HepG2 (cell line): Measurements from ENCODE around the gene NEURL4. TPM values are rescaled to one million over a fixed set of nuclear protein-coding genes. Genes with fewer than 3 reads are reported as not detected.

ENCODE experiments used
- ATAC-seq: fragments of 200-7000 bp; cut with Tn5 transposase; 3 replicates; pipeline ENCODE4 v1.9.1; 2020; ENCODE audit warnings: mild to moderate bottlenecking, moderate library complexity
- BruUV-seq: library from RNA; stranded (reverse); fragments of 400-500 nt; replicated peaks from 2 replicates; lab custom pipeline; 2021; lab: Mats Ljungman, UMichigan
- CTCF ChIA-PET: fragments of 300-600 bp; formaldehyde crosslinking; extraction: SDS; loops from one replicate; lab custom pipeline; 2021; ENCODE audit warnings: low total read pairs, inconsistent platforms, low intra/inter-chr PET ratio; lab: Yijun Ruan, JAX
- POLR2A ChIA-PET: fragments of 350-600 bp; sonication (Branson Sonifier 250); formaldehyde crosslinking; loops from one replicate; lab custom pipeline; 2020; ENCODE audit warnings: antibody characterized with exemption, inconsistent platforms; lab: Yijun Ruan, JAX
- DNase-seq: peaks from one replicate; pipeline ENCODE4 v3.0.0-alpha.2; 2015; ENCODE audit warnings: low spot score
- FAIRE-seq: peaks from 3 replicates; lab custom pipeline; 2011; peaks lifted over from hg19 to GRCh38; lab: Jason Lieb, UNC
- H2AFZ ChIP-seq: one replicate; pipeline ENCODE4 v1.6.1; 2011; ENCODE audit warnings: low read length, inconsistent platforms
- H3K27ac ChIP-seq: fragments of 300-600 bp; 3 replicates; pipeline ENCODE4 v1.8.0; 2011; ENCODE audit warnings: mixed run types, mild to moderate bottlenecking, mixed read lengths, low read length, inconsistent platforms; ENCODE audit not compliant: insufficient read depth; ENCODE audit errors: extremely low read length
- H3K27me3 ChIP-seq, 2 experiments: fragments of 200-600 bp in 1 of 2; 2 replicates in 1 of 2; 3 replicates in 1 of 2; pipeline versions ENCODE4 v1.6.0 to v1.8.0; 2011; ENCODE audit warnings: low read length in 2 of 2, mild to moderate bottlenecking in 2 of 2, moderate library complexity in 2 of 2, inconsistent platforms in 1 of 2; ENCODE audit not compliant: insufficient read depth in 2 of 2, control insufficient read depth in 1 of 2
- H3K36me3 ChIP-seq, 2 experiments: fragments of 200-600 bp in 1 of 2; replicated peaks in 1 of 2; 2 replicates in 1 of 2; 3 replicates in 1 of 2; pipeline versions ENCODE4 v1.5.1 to v1.8.0; 2011; ENCODE audit warnings: low read length in 2 of 2, inconsistent platforms in 1 of 2; ENCODE audit not compliant: insufficient read depth in 2 of 2, control insufficient read depth in 1 of 2
- H3K4me1 ChIP-seq: 2 replicates; pipeline ENCODE4 v1.5.1; 2012; ENCODE audit warnings: low read length, inconsistent platforms; ENCODE audit not compliant: insufficient read depth
- H3K4me2 ChIP-seq: 2 replicates; pipeline ENCODE4 v1.6.0; 2011; ENCODE audit warnings: low read depth, low read length, inconsistent platforms
- H3K4me3 ChIP-seq, 3 experiments: fragments of 200-600 bp in 1 of 3; sonication (generic), shearing (Covaris generic) in 1 of 3; replicated peaks in 1 of 3; 2 replicates each; pipeline ENCODE4 v1.5.1; 2011 to 2016; ENCODE audit warnings: low read length in 3 of 3, inconsistent platforms in 2 of 3, low read depth in 2 of 3, mild to moderate bottlenecking in 2 of 3, control low read depth in 1 of 3, mixed read lengths in 1 of 3; ENCODE audit not compliant: insufficient read depth in 1 of 3
- H3K79me2 ChIP-seq: one replicate; pipeline ENCODE4 v1.6.1; 2011; ENCODE audit warnings: low read length, inconsistent platforms; ENCODE audit not compliant: insufficient read depth
- H3K9ac ChIP-seq: 2 replicates; pipeline ENCODE4 v1.6.0; 2011; ENCODE audit warnings: mild to moderate bottlenecking, low read depth, low read length, inconsistent platforms; ENCODE audit not compliant: insufficient read depth
- H3K9me3 ChIP-seq: 2 replicates; pipeline ENCODE4 v1.5.1; 2012; ENCODE audit warnings: mild to moderate bottlenecking, low read length
- H4K20me1 ChIP-seq: 2 replicates; pipeline ENCODE4 v1.6.0; 2011; ENCODE audit warnings: inconsistent platforms, mild to moderate bottlenecking, low read length, moderate library complexity; ENCODE audit not compliant: insufficient read depth
- AHDC1 ChIP-seq: sonication (generic); formaldehyde crosslinking; IDR thresholded peaks from 2 replicates; pipeline ENCODE4 v1.5.1; 2020; ENCODE audit warnings: mild to moderate bottlenecking, missing genetic modification reagents, borderline replicate concordance
- ATF5 ChIP-seq: sonication (generic); formaldehyde crosslinking; IDR thresholded peaks from 2 replicates; pipeline ENCODE4 v1.4.0; 2020; ENCODE audit warnings: mild to moderate bottlenecking, low read depth, missing genetic modification reagents
- DRAP1 ChIP-seq: IDR thresholded peaks from 2 replicates; pipeline ENCODE4 v1.6.1; 2016; ENCODE audit warnings: missing genetic modification reagents, missing compliant biosample characterization
- MYNN ChIP-seq: sonication (generic); formaldehyde crosslinking; IDR thresholded peaks from 2 replicates; pipeline ENCODE4 v1.4.0; 2020; ENCODE audit warnings: mild to moderate bottlenecking, low read depth, missing genetic modification reagents
- NR0B2 ChIP-seq: sonication (generic); formaldehyde crosslinking; IDR thresholded peaks from 2 replicates; pipeline ENCODE4 v1.4.0; 2020; ENCODE audit warnings: mild to moderate bottlenecking, missing genetic modification reagents
- ONECUT2 ChIP-seq: sonication (generic); formaldehyde crosslinking; IDR thresholded peaks from 2 replicates; pipeline ENCODE4 v1.4.0; 2020; ENCODE audit warnings: missing genetic modification reagents
- PRDM4 ChIP-seq: sonication (generic); formaldehyde crosslinking; IDR thresholded peaks from 2 replicates; pipeline ENCODE4 v1.9.0; 2021; ENCODE audit warnings: missing genetic modification reagents, borderline replicate concordance
- SMAD1 ChIP-seq: sonication (generic); formaldehyde crosslinking; IDR thresholded peaks from 2 replicates; pipeline ENCODE4 v1.4.0; 2020; ENCODE audit warnings: missing genetic modification reagents, low read depth, mild to moderate bottlenecking, borderline replicate concordance
- TBX2 ChIP-seq: sonication (generic); formaldehyde crosslinking; IDR thresholded peaks from 2 replicates; pipeline ENCODE4 v1.5.0; 2020; ENCODE audit warnings: missing genetic modification reagents, mild to moderate bottlenecking, borderline replicate concordance
- YEATS2 ChIP-seq: sonication (generic); formaldehyde crosslinking; IDR thresholded peaks from 2 replicates; pipeline ENCODE4 v1.4.0; 2020; ENCODE audit warnings: missing genetic modification reagents, borderline replicate concordance
- ZBTB7A ChIP-seq: sonication (generic); formaldehyde crosslinking; IDR thresholded peaks from 2 replicates; pipeline ENCODE4 v1.8.0; 2022; ENCODE audit warnings: mild to moderate bottlenecking, missing genetic modification reagents
- ZMYM4 ChIP-seq: sonication (generic); formaldehyde crosslinking; IDR thresholded peaks from 2 replicates; pipeline ENCODE4 v1.8.1; 2023; ENCODE audit warnings: mild to moderate bottlenecking, missing genetic modification reagents
- ZNF230 ChIP-seq: sonication (generic); formaldehyde crosslinking; IDR thresholded peaks from 2 replicates; pipeline ENCODE4 v1.4.0; 2020; ENCODE audit warnings: mild to moderate bottlenecking, missing genetic modification reagents
- ZNF432 ChIP-seq: sonication (generic); formaldehyde crosslinking; IDR thresholded peaks from 2 replicates; pipeline ENCODE4 v1.5.0; 2020; ENCODE audit warnings: missing genetic modification reagents, mild to moderate bottlenecking, borderline replicate concordance
- WGBS: methylation state at CpG from one replicate; pipeline ENCODE4 v1.1.6; 2017; ENCODE audit warnings: low lambda C conversion rate; 5-methylcytosine and 5-hydroxymethylcytosine counted together
- in situ Hi-C: cut with HindIII; loops from 2 replicates; pipeline ENCODE4 v1.10.0; 2017; ENCODE audit warnings: low pct_unique_long_range_greater_than_20kb; ENCODE audit not compliant: extremely low pct_ligation_motif_present
- intact Hi-C: fragments of 100-400 bp; cut with micrococcal nuclease; formaldehyde crosslinking; loops from one replicate; pipeline ENCODE4 v1.10.0; 2022; ENCODE audit not compliant: unreplicated experiment
- polyA plus RNA-seq, 8 experiments: library from polyadenylated mRNA; depleted of rRNA in 3 of 8; stranded (reverse) in 7 of 8; unstranded in 1 of 8; fragments of >200 nt; fragmentation: Illumina TruSeq in 4 of 8; extraction: Trizol in 4 of 8; gene quantifications; 2 replicates each; pipeline versions ENCODE4 v1.2.1 to v1.2.3, GENCODE V29; 2011 to 2016; ENCODE audit warnings: low read depth in 4 of 8, missing spikeins in 1 of 8, mixed read lengths in 1 of 8; ENCODE audit not compliant: insufficient read depth in 1 of 8
- total RNA-seq, 5 experiments: library from RNA; depleted of rRNA; stranded (reverse); fragments of >200 nt; fragmentation: Illumina TruSeq; extraction: Trizol; gene quantifications; 2 replicates each; pipeline ENCODE4 v1.2.3, GENCODE V29; 2016; ENCODE audit warnings: low read depth in 1 of 5

The NEURL4 gene
- total and polyA plus RNA-seq, 2 of the 13 experiments (the other 11 are each of a cell fraction or from before 2014, with no cell fraction given) = 14.8 to 15.7 TPM

GRCh38 chr17:7367918-7368598 lies 38.9 kb upstream of the NEURL4 start:
- H3K9me3 ChIP-seq = no peaks in the 10 kb centered on the region
- H3K27ac ChIP-seq = no peak overlapping the region
- FAIRE-seq = no peak
- no peaks in the 10 kb centered on the region for H3K36me3 ChIP-seq
- ChIA-PET POLR2A (interaction anchor here (1.2 kb wide), 1 partner anchor 36 kb away, joined by 3 read pairs; the partner anchor contains the start of gene TMEM256), CTCF (no interaction called here)
- peaks cover 0 to 14% of the 10 kb centered on the region in 2 experiments; a peak in 3 of 5 replicates for H3K27me3 ChIP-seq
- H3K9ac ChIP-seq = no peak overlapping the region
- H2AFZ ChIP-seq = no peak overlapping the region
- peaks cover 20% of the 10 kb centered on the region for H3K4me1 ChIP-seq
- no peak overlapping the region for H3K4me3 ChIP-seq
- no peaks in the 10 kb centered on the region for H4K20me1 ChIP-seq
- WGBS = 52% methylated on average over 13 of the region's 13 CpGs
- in situ Hi-C loops = no loop called here
- no peaks in the 10 kb centered on the region for H3K79me2 ChIP-seq
- intact Hi-C loops = no loop called here
- no TSS peak for BruUV-seq
- no peak for DNase-seq
- H3K4me2 ChIP-seq = no peak overlapping the region
- no peak for ATAC-seq
- TF ChIP-seq AHDC1 (no peak), ZMYM4 (CRISPR knock-in tag) (no peak), ZNF230 (CRISPR knock-in tag) (no peak), ONECUT2 (CRISPR knock-in tag) (no peak), NR0B2 (CRISPR knock-in tag) (no peak), PRDM4 (CRISPR knock-in tag) (no peak), SMAD1 (CRISPR knock-in tag) (no peak), ATF5 (CRISPR knock-in tag) (no peak), ZBTB7A (CRISPR knock-in tag) (no peak), ZNF432 (CRISPR knock-in tag) (no peak), TBX2 (no peak), MYNN (CRISPR knock-in tag) (no peak), DRAP1 (no peak), YEATS2 (CRISPR knock-in tag) (no peak)
